Osteoblast (primary cell): ENCODE results near the gene AKAP3. TPM values are rescaled to one million over a fixed set of nuclear protein-coding genes. Genes with fewer than 3 reads are reported as not detected.

Experiments
- DNase-seq: peaks from one replicate; pipeline ENCODE4 v3.0.0; 2011; ENCODE audit warnings: low spot score, mixed read lengths; ENCODE audit not compliant: insufficient read length; ENCODE audit errors: missing footprints
- H2AFZ ChIP-seq: 2 replicates; pipeline ENCODE4 v1.6.0; 2011; ENCODE audit warnings: mild to moderate bottlenecking, low read length
- H3K27ac ChIP-seq: 2 replicates; pipeline ENCODE4 v1.5.1; 2011; ENCODE audit warnings: mild to moderate bottlenecking, low read depth, low read length, moderate library complexity
- H3K27me3 ChIP-seq: 2 replicates; pipeline ENCODE4 v1.6.0; 2012; ENCODE audit warnings: mild to moderate bottlenecking, control low read depth, inconsistent platforms, low read length, moderate library complexity; ENCODE audit not compliant: insufficient read depth
- H3K36me3 ChIP-seq: 2 replicates; pipeline ENCODE4 v1.5.1; 2011; ENCODE audit warnings: mild to moderate bottlenecking, low read length, control low read depth, moderate library complexity; ENCODE audit not compliant: insufficient read depth
- H3K4me1 ChIP-seq: 2 replicates; pipeline ENCODE4 v1.5.1; 2011; ENCODE audit warnings: mild to moderate bottlenecking, low read length, control low read depth, moderate library complexity; ENCODE audit not compliant: insufficient read depth
- H3K4me2 ChIP-seq: 2 replicates; pipeline ENCODE4 v1.6.0; 2011; ENCODE audit warnings: mild to moderate bottlenecking, low read length; ENCODE audit not compliant: insufficient read depth
- H3K4me3 ChIP-seq: fragments of 200-600 bp; sonication (generic); 3 replicates; pipeline ENCODE4 v1.5.1; 2012; ENCODE audit warnings: mild to moderate bottlenecking, low read length, inconsistent platforms; ENCODE audit not compliant: insufficient read depth
- H3K79me2 ChIP-seq: 2 replicates; pipeline ENCODE4 v1.6.0; 2012; ENCODE audit warnings: mild to moderate bottlenecking, low read length, control low read depth, inconsistent platforms; ENCODE audit not compliant: insufficient read depth
- H3K9me3 ChIP-seq: 2 replicates; pipeline ENCODE4 v1.5.1; 2011; ENCODE audit warnings: low read depth, low read length, control low read depth
- H4K20me1 ChIP-seq: 2 replicates; pipeline ENCODE4 v1.6.0; 2012; ENCODE audit warnings: mild to moderate bottlenecking, low read length, control low read depth; ENCODE audit not compliant: insufficient read depth
- CTCF ChIP-seq: IDR thresholded peaks from 2 replicates; pipeline ENCODE4 v1.5.1; 2011; ENCODE audit warnings: mild to moderate bottlenecking, low read depth, low read length, moderate library complexity; ENCODE audit errors: extremely low read depth
- total RNA-seq: library from RNA; depleted of rRNA; stranded (reverse); fragments of >200 nt; gene quantifications from 2 replicates; pipeline ENCODE4 v1.2.3, GENCODE V29; 2012

Gene AKAP3
- total RNA-seq, 1 donor, result 2.2 TPM

DNA sequence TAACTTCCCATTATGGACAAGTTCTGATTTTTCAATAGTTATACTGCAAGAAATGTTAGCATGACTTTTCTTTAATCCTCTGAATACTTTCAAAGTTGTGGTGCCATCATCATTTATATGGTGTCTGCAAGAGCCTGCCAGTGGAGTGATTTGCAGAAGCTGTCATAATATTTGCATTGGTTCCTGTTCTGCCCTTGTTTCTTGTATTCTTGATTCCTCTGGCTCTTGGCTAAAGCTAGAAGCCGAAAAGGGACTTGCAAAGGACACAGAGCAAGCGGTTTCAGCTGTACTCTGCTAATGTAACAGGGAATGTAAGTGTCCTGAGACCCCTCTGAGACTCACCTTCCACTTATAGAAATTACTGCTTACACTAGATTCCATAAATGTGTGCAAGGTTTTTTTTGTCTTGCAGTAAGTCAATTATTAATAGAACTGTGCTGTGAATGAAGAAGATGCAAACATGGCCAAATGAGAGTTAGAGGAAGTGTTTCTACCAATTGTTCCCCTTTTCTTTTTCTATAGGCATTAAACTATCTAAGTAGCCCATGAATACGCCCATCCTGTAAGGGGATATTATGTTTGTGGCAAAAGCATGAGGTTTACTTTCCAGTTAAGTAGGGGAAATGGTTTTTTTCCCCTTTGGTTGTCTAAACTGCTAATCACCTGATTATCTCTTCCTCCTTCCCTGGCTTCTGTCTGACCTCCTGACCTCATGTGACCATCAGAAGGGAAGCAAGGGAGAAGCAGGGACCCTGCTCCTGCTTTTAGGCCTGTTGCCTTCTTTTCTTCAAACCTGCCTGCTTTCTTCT lies 81.6 kb downstream of the AKAP3 start:
- H3K9me3 ChIP-seq, result no peaks in the 10 kb centered on the region
- no peaks in the 10 kb centered on the region for H3K27me3 ChIP-seq
- no peaks in the 10 kb centered on the region for H4K20me1 ChIP-seq
- H3K4me2 ChIP-seq, result no peak overlapping the region
- no peak for TF ChIP-seq CTCF
- no peak overlapping the region for H2AFZ ChIP-seq
- no peak overlapping the region for H3K4me3 ChIP-seq
- H3K36me3 ChIP-seq, result no peaks in the 10 kb centered on the region
- no peak for DNase-seq
- H3K4me1 ChIP-seq, result no peaks in the 10 kb centered on the region
- H3K27ac ChIP-seq, result no peak overlapping the region
- no peaks in the 10 kb centered on the region for H3K79me2 ChIP-seq

- no peaks in the 10 kb centered on the region for H3K36me3 ChIP-seq
- no peak overlapping the region for H3K4me3 ChIP-seq
- H3K79me2 ChIP-seq, result no peaks in the 10 kb centered on the region
- H2AFZ ChIP-seq, result no peak overlapping the region
- no peak for TF ChIP-seq CTCF
- no peak for DNase-seq
- no peak overlapping the region for H3K27ac ChIP-seq
- no peaks in the 10 kb centered on the region for H3K27me3 ChIP-seq
- no peaks in the 10 kb centered on the region for H3K9me3 ChIP-seq
- no peaks in the 10 kb centered on the region for H4K20me1 ChIP-seq
- no peaks in the 10 kb centered on the region for H3K4me1 ChIP-seq
- H3K4me2 ChIP-seq, result no peak overlapping the region
Observed at GRCh38 chr12:4566474-4566873, 82.4 kb downstream of the AKAP3 start.

Other genes starting within 250 kb of the AKAP3 start
- gene FGF6, start 203.2 kb downstream of the AKAP3 start, total RNA-seq, result not detected in 2 replicates
- 2.2 and 3.5 TPM in 2 replicates for gene RAD51AP1, start 110.2 kb downstream of the AKAP3 start, total RNA-seq
- gene DYRK4, start 86.8 kb downstream of the AKAP3 start, total RNA-seq, result 27.1 and 30.4 TPM in 2 replicates
- 29.0 and 41.3 TPM in 2 replicates for gene NDUFA9, start 63 bp upstream of the AKAP3 start, total RNA-seq
- gene GALNT8, start 71.3 kb upstream of the AKAP3 start, total RNA-seq, result not detected in 2 replicates